Measurements from ENCODE around the gene SP1. TPM values are rescaled to one million over a fixed set of nuclear protein-coding genes. Genes with fewer than 3 reads are reported as not detected.

The SP1 gene
- total RNA-seq, 1 donor from 2014 or later: 50.6 TPM

- DNase-seq (ENCODE audit: low read depth): no peak
- Histone ChIP-seq H3K9ac (ENCODE audit: low read length) (no peak overlapping the region), H3K79me2 (ENCODE audit: insufficient read depth, low read length) (no peaks in the 10 kb centered on the region), H3K27me3 (ENCODE audit: insufficient read depth, low read length) (peaks cover 23% of the 10 kb centered on the region), H3K36me3 (ENCODE audit: insufficient read depth, low read length) (no peaks in the 10 kb centered on the region), H2AFZ (ENCODE audit: low read depth, low read length) (no peak overlapping the region), H3K9me3 (ENCODE audit: insufficient read depth, low read depth, low read length) (no peaks in the 10 kb centered on the region), H4K20me1 (ENCODE audit: insufficient read depth, low read length) (no peaks in the 10 kb centered on the region), H3K4me2 (ENCODE audit: low read length) (no peak overlapping the region), H3K4me1 (ENCODE audit: insufficient read depth, low read length) (no peaks in the 10 kb centered on the region), H3K4me3 (ENCODE audit: insufficient read depth, low read depth, low read length) (no peak overlapping the region), H3K27ac (ENCODE audit: low read depth, low read length) (no peak overlapping the region)
- H3K27me3 Mint-ChIP-seq (ENCODE audit: low read depth, unreplicated experiment): peaks cover 67% of the 10 kb centered on the region
- H3K4me1 Mint-ChIP-seq (ENCODE audit: low read depth, unreplicated experiment): peaks cover 1% of the 10 kb centered on the region
- no peak overlapping the region for H3K4me3 Mint-ChIP-seq (ENCODE audit: unreplicated experiment)
- no peak overlapping the region for H3K27ac Mint-ChIP-seq (ENCODE audit: unreplicated experiment)
- no peaks in the 10 kb centered on the region for H3K9me3 Mint-ChIP-seq (ENCODE audit: unreplicated experiment)
- no peak for FAIRE-seq
- no peaks in the 10 kb centered on the region for H3K36me3 Mint-ChIP-seq (ENCODE audit: low read depth, unreplicated experiment)
- TF ChIP-seq, protein P1, sequence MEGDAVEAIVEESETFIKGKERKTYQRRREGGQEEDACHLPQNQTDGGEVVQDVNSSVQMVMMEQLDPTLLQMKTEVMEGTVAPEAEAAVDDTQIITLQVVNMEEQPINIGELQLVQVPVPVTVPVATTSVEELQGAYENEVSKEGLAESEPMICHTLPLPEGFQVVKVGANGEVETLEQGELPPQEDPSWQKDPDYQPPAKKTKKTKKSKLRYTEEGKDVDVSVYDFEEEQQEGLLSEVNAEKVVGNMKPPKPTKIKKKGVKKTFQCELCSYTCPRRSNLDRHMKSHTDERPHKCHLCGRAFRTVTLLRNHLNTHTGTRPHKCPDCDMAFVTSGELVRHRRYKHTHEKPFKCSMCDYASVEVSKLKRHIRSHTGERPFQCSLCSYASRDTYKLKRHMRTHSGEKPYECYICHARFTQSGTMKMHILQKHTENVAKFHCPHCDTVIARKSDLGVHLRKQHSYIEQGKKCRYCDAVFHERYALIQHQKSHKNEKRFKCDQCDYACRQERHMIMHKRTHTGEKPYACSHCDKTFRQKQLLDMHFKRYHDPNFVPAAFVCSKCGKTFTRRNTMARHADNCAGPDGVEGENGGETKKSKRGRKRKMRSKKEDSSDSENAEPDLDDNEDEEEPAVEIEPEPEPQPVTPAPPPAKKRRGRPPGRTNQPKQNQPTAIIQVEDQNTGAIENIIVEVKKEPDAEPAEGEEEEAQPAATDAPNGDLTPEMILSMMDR (IDR thresholded peaks at IDR 0.05; ENCODE audit: insufficient read depth, low read depth, low read length): no peak
- TF ChIP-seq EZH2 (IDR thresholded peaks at IDR 0.05; ENCODE audit: insufficient read depth, low read length): no peak
Measured at GRCh38 chr12:53332744-53333143, 47.2 kb upstream of the SP1 start.

- peaks cover 24% of the 10 kb centered on the region for H3K27me3 ChIP-seq (ENCODE audit: insufficient read depth, low read length)
- H3K36me3 ChIP-seq (ENCODE audit: insufficient read depth, low read length): no peaks in the 10 kb centered on the region
- H3K4me1 Mint-ChIP-seq (ENCODE audit: low read depth, unreplicated experiment): peaks cover 4% of the 10 kb centered on the region
- no peak overlapping the region for H2AFZ ChIP-seq (ENCODE audit: low read depth, low read length)
- H3K9ac ChIP-seq (ENCODE audit: low read length): no peak overlapping the region
- FAIRE-seq (no peak), DNase-seq (ENCODE audit: low read depth) (no peak)
- H3K4me3 Mint-ChIP-seq (ENCODE audit: unreplicated experiment): no peak overlapping the region
- no peaks in the 10 kb centered on the region for H3K36me3 Mint-ChIP-seq (ENCODE audit: low read depth, unreplicated experiment)
- no peaks in the 10 kb centered on the region for H3K9me3 Mint-ChIP-seq (ENCODE audit: unreplicated experiment)
- H4K20me1 ChIP-seq (ENCODE audit: insufficient read depth, low read length): no peaks in the 10 kb centered on the region
- no peak overlapping the region for H3K27ac Mint-ChIP-seq (ENCODE audit: unreplicated experiment)
- no peaks in the 10 kb centered on the region for H3K4me1 ChIP-seq (ENCODE audit: insufficient read depth, low read length)
- H3K27ac ChIP-seq (ENCODE audit: low read depth, low read length): no peak overlapping the region
- no peak overlapping the region for H3K4me2 ChIP-seq (ENCODE audit: low read length)
- H3K4me3 ChIP-seq (ENCODE audit: insufficient read depth, low read depth, low read length): no peak overlapping the region
- no peaks in the 10 kb centered on the region for H3K9me3 ChIP-seq (ENCODE audit: insufficient read depth, low read depth, low read length)
- H3K79me2 ChIP-seq (ENCODE audit: insufficient read depth, low read length): no peaks in the 10 kb centered on the region
- H3K27me3 Mint-ChIP-seq (ENCODE audit: low read depth, unreplicated experiment): peaks cover 67% of the 10 kb centered on the region
- no peak for TF ChIP-seq EZH2 (IDR thresholded peaks at IDR 0.05; ENCODE audit: insufficient read depth, low read length)
- TF ChIP-seq, protein P1 (IDR thresholded peaks at IDR 0.05; ENCODE audit: insufficient read depth, low read depth, low read length): no peak
Measured at GRCh38 chr12:53333289-53333688, 46.7 kb upstream of the SP1 start.

GRCh38 chr12:53333845-53334244, 46.1 kb upstream of the SP1 start:
- Histone ChIP-seq H3K9me3 (ENCODE audit: insufficient read depth, low read depth, low read length) (no peaks in the 10 kb centered on the region), H3K9ac (ENCODE audit: low read length) (no peak overlapping the region), H4K20me1 (ENCODE audit: insufficient read depth, low read length) (no peaks in the 10 kb centered on the region), H3K27ac (ENCODE audit: low read depth, low read length) (no peak overlapping the region), H3K27me3 (ENCODE audit: insufficient read depth, low read length) (peaks cover 28% of the 10 kb centered on the region), H3K4me2 (ENCODE audit: low read length) (no peak overlapping the region), H2AFZ (ENCODE audit: low read depth, low read length) (no peak overlapping the region), H3K79me2 (ENCODE audit: insufficient read depth, low read length) (no peaks in the 10 kb centered on the region), H3K4me3 (ENCODE audit: insufficient read depth, low read depth, low read length) (no peak overlapping the region), H3K36me3 (ENCODE audit: insufficient read depth, low read length) (no peaks in the 10 kb centered on the region), H3K4me1 (ENCODE audit: insufficient read depth, low read length) (no peaks in the 10 kb centered on the region)
- H3K9me3 Mint-ChIP-seq (ENCODE audit: unreplicated experiment): no peaks in the 10 kb centered on the region
- no peak overlapping the region for H3K4me3 Mint-ChIP-seq (ENCODE audit: unreplicated experiment)
- TF ChIP-seq EZH2 (IDR thresholded peaks at IDR 0.05; ENCODE audit: insufficient read depth, low read length): no peak
- DNase-seq (ENCODE audit: low read depth) (no peak), FAIRE-seq (no peak)
- no peaks in the 10 kb centered on the region for H3K36me3 Mint-ChIP-seq (ENCODE audit: low read depth, unreplicated experiment)
- H3K27ac Mint-ChIP-seq (ENCODE audit: unreplicated experiment): no peak overlapping the region
- peaks cover 69% of the 10 kb centered on the region for H3K27me3 Mint-ChIP-seq (ENCODE audit: low read depth, unreplicated experiment)
- H3K4me1 Mint-ChIP-seq (ENCODE audit: low read depth, unreplicated experiment): peaks cover 6% of the 10 kb centered on the region
